Measurements from ENCODE around the gene CNKSR3.
A peak's percentile ranks its signal among the peaks of the same experiment; 100 is the strongest.

The CNKSR3 gene

GRCh38 chr6:154343473-154344308 lies 166.8 kb downstream of the CNKSR3 start:
- peak overlapping the region; percentile 66 for H3K27ac ChIP-seq

GRCh38 chr6:154341871-154342270 lies 168.6 kb downstream of the CNKSR3 start:
- H3K27ac ChIP-seq = no peak overlapping the region
- TF ChIP-seq CTCF (conservative IDR thresholded peaks at IDR 0.05) (no peak), ZFX (IDR thresholded peaks at IDR 0.05) (no peak)

More at GRCh38 chr6:154343473-154344308, 166.8 kb downstream of the CNKSR3 start:
- TF ChIP-seq CTCF (conservative IDR thresholded peaks at IDR 0.05) = peak; percentile 75
- TF ChIP-seq ZFX (IDR thresholded peaks at IDR 0.05) = no peak

- TF ChIP-seq ZFX (IDR thresholded peaks at IDR 0.05) (no peak), CTCF (conservative IDR thresholded peaks at IDR 0.05) (no peak)
- H3K27ac ChIP-seq = no peak overlapping the region
These were observed 169.1 kb downstream of the CNKSR3 start for GRCh38 chr6:154341336-154341735.

All from C4-2B (cell line).